HG03280 (cell line): ENCODE measurements around the gene ITPRIPL1.

ENCODE experiments used
- ATAC-seq: cut with Tn5 transposase; IDR thresholded peaks from one replicate; pipeline ENCODE4 v1.9.1; 2021; ENCODE audit warnings: mild to moderate bottlenecking, moderate library complexity; ENCODE audit not compliant: unreplicated experiment

ITPRIPL1 gene

GRCh38 chr2:96320728-96321622 is 4.1 kb upstream of the ITPRIPL1 start:
- ATAC-seq = peak; percentile 20

GRCh38 chr2:96323849-96324248 is 1.3 kb upstream of the ITPRIPL1 start:
- ATAC-seq = no peak

GRCh38 chr2:96324721-96325040 is 436 bp upstream of the ITPRIPL1 start:
- ATAC-seq = no peak

DNA sequence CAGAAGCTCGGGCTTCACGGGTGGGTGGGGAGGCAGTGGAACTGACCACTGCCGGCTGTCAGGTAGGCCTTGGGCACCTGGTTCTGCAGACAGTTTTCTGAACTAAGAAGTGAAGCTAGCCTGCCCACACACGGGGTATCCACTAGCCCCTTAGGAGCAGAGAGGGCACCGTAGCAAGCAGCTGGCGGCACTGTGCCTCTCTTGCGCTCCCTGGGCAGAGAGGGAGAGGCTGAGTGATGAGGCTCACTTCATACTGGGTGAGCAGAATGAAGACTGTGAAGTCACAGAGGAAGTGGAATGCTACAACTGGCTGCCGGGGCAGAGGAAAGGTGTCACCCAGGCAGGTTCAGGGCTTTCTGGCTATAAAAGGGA is 753 bp downstream of the ITPRIPL1 start:
- no peak for ATAC-seq

DNA sequence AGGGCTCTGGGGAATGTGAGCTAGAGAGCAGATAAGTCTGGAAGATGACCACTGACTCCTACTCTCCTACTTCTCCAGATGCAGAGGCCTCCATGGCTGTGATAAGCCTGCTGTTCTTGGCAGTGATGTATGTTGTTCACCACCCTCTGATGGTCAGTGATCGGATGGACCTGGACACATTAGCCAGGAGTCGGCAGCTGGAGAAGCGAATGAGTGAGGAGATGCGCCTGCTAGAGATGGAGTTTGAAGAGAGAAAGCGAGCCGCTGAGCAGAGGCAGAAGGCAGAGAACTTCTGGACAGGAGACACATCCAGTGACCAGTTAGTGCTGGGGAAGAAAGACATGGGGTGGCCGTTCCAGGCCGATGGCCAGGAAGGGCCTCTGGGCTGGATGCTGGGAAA is 1.4 kb downstream of the ITPRIPL1 start:
- no peak for ATAC-seq

GRCh38 chr2:96326990-96327820 is 2.1 kb downstream of the ITPRIPL1 start:
- no peak for ATAC-seq

DNA sequence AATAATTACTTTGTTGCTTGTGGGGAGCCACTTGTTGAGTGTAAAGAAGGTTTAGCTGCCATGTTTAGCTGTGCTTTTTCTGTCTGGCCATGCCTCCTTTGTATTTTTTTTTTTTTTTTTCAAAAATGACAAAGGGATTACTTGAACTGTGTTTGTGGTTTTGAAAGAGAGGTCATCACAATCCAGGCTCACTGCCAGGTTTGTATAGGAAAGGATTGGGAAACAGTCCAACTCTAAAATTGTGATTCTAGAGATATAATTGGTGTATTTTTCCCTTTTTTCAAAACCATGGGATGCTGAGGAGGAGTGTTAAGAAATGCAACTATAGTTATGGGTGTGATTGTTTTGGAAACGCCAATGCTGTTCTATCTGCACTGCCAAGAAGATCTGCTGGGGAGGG is 4.3 kb downstream of the ITPRIPL1 start:
- ATAC-seq = no peak

GRCh38 chr2:96329874-96330273 is 4.8 kb downstream of the ITPRIPL1 start:
- ATAC-seq = no peak

DNA sequence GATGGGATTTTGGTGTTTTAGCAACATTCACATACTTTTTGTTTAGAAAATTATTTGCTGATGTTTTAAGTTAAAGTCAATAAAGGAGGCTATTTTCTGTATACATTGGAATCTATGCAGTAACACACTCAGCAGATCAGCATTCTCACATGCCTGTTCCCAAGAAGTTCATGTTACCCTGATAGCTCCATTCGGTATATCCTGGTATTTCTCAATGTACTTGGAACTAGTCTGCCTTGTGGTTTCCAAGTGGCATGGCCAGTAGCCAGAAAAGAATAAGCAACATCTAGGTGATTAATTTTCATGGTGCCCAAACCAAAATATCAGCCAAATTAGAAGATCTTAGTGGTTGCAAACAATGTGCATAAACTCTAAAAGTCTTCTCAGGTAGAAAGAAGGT is 5.3 kb downstream of the ITPRIPL1 start:
- ATAC-seq = no peak

DNA sequence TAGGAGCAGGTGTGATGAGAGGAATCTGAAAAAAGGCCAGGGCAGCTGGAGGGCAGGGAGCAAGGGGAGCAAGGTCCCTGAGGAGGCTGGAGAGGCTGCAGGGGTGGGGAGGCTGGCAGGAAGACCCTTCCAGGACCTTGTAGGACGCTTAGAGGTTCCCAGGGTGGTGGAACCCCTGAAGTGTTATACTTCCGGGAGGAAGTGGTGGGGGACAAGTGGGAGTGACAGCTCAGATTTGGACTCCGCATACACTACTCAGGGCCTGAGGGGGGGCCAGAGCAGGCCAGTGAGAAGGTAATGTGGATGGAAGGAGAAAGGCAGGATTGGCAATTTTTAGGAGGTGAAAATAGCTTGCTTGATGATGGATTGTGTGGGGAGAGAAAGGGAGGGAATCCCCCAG is 8.6 kb downstream of the ITPRIPL1 start:
- ATAC-seq = no peak

GRCh38 chr2:96336104-96336775 is 11.1 kb downstream of the ITPRIPL1 start:
- ATAC-seq = no peak

GRCh38 chr2:96336873-96337272 is 11.8 kb downstream of the ITPRIPL1 start:
- ATAC-seq = no peak

DNA sequence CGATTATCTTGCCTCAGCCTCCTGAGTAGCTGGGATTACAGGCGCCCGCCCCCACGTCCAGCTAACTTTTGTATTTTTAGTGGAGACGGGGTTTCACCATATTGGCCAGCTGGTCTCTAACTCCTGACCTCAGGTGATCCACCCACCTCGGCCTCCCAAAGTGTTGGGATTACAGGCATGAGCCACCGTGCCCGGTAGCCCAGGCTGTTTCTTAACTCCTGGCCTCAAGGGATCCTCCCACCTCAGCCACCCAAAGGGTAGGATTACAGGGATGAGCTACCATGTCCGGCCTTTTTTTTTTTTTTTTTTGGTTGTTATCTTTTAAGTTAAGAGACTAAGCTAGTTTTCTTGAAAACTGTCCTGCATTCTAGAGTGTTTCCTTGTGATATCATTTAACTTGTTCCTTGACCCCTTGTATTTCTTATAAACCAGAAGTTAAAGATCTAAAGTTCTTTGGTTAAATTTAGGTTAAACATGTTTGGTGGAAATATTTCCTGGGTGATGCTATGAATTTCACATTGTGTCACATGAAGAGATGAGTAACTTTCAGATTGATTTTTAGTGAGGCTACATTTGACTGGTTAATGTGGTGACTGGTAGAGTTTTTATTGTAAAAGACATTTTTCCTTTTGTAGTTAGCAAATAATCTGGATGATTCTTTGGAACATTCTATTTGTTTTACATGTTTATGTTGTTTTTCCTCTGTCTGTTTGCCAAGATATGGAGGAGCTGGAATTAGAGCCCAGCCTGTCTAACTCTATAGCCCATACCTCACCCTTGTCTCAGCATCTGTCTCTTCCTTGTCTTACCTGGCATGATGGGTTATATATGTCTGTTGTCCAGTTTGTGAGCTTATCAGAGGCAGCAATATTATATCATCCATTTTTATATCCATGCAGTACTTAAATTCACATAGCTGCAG is 15.6 kb downstream of the ITPRIPL1 start:
- no peak for ATAC-seq

DNA sequence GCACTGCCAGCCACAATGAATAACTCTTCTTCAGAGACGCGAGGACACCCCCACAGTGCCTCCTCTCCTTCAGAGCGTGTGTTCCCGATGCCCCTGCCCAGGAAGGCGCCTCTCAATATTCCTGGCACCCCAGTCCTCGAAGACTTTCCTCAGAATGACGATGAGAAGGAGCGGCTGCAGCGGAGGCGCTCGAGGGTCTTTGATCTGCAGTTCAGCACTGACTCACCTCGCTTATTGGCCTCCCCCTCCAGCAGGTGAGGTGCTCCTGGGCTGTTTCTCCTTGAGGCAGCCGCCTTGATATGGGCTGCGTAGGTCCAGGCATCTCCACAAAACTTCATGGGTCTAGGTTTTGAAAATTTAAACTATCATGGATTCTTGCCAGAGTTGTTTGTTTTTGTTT is 16.5 kb downstream of the ITPRIPL1 start:
- no peak for ATAC-seq

DNA sequence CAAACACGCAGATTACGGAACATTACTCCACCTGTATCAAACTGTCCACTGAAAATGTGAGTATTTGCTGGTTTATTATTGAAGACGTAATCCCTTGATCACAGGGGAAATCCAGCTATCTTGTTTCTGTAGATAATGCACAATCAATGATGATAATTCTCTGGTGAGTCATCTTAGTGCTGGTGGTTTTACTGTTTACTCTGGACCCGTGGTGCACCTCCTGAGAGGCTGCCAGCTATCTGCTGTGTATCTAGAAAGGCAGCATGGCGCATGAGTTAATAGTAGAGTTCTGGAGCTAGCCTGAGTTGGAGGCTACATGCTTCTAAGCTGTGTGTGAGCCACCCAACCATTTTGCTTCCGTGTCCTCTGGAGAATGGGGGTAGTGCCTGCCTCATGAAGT is 17.0 kb downstream of the ITPRIPL1 start:
- no peak for ATAC-seq

- ATAC-seq = peak; percentile 76
These were observed 18.9 kb downstream of the ITPRIPL1 start for GRCh38 chr2:96344011-96344410.

GRCh38 chr2:96345438-96345837 is 20.3 kb downstream of the ITPRIPL1 start:
- no peak for ATAC-seq

DNA sequence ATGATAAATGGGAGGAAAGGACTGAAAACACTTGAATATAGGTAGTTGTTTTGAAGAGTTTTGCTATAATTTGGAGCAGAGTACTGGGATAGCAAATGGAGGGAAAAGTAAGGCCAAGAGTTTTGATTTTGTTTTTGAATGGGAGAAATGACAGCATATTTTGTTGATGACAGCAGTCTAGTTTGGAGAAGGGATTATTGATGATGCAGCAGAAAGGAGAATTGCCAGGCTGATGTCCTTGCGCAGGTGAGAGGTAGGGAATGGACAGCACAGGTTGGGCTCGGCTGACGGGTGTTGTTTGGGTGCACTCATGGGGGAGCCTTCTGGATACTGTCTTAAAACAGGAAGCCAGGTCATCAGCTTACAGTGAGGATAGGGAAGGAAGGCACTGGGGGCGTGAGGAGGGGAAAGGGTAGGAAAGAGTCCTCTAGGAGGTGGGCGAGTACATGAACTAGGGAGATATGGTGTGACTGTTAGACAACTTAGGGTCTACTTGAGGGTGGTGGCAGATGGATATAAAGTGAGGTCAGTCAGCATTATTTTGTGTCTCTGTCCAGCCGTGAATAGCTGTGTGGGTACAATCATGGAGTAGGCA is 20.8 kb downstream of the ITPRIPL1 start:
- no peak for ATAC-seq

GRCh38 chr2:96347395-96347794 is 22.3 kb downstream of the ITPRIPL1 start:
- no peak for ATAC-seq

GRCh38 chr2:96353032-96353561 is 28.0 kb downstream of the ITPRIPL1 start:
- no peak for ATAC-seq
